AG20443 (cell line): ENCODE measurements around the gene ERMP1.
"Not testable (repeated sequence)": the region's sequence is repeated elsewhere in the genome, so short reads cannot be mapped to it uniquely, and the experiment has no call there.

ENCODE experiments used
- DNase-seq: peaks from one replicate; pipeline ENCODE4 v3.0.0; 2012; ENCODE audit warnings: low spot score, mixed read lengths

The ERMP1 gene, protein sequence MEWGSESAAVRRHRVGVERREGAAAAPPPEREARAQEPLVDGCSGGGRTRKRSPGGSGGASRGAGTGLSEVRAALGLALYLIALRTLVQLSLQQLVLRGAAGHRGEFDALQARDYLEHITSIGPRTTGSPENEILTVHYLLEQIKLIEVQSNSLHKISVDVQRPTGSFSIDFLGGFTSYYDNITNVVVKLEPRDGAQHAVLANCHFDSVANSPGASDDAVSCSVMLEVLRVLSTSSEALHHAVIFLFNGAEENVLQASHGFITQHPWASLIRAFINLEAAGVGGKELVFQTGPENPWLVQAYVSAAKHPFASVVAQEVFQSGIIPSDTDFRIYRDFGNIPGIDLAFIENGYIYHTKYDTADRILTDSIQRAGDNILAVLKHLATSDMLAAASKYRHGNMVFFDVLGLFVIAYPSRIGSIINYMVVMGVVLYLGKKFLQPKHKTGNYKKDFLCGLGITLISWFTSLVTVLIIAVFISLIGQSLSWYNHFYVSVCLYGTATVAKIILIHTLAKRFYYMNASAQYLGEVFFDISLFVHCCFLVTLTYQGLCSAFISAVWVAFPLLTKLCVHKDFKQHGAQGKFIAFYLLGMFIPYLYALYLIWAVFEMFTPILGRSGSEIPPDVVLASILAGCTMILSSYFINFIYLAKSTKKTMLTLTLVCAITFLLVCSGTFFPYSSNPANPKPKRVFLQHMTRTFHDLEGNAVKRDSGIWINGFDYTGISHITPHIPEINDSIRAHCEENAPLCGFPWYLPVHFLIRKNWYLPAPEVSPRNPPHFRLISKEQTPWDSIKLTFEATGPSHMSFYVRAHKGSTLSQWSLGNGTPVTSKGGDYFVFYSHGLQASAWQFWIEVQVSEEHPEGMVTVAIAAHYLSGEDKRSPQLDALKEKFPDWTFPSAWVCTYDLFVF

GRCh38 chr9:5832538-5833529, at the start of gene ERMP1:
Gene ERMP1 (minus strand): TSS chr9:5833117. CDS start chr9:5833027, 90 bp downstream.
- DNase-seq: peak; percentile 94

GRCh38 chr9:5882244-5883012, 49.5 kb upstream of the ERMP1 start:
- DNase-seq: not testable (repeated sequence)

GRCh38 chr9:5879419-5880181, 46.7 kb upstream of the ERMP1 start:
- peak; percentile 72 for DNase-seq

DNA sequence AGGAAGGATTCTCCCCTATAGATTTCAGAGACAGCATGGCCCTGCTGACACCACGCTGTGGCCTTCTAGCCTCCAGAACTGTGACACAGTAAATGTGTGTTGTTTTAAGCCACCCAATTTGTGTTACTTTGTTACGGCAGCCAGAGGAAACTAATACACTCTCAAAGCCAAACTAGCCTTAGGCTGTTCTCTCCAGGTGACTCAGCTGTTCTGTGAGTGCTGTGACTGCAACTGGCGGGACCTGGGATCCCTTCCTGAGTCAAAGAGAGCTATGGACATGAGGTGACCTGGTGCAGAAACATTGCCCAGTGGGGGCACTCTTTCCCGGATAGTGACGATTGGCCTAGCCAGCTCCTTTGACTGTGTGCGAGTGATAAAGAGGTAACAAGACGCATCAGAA, 43.8 kb upstream of the ERMP1 start:
- DNase-seq: no peak

GRCh38 chr9:5876026-5876425, 43.1 kb upstream of the ERMP1 start:
- no peak for DNase-seq

DNA sequence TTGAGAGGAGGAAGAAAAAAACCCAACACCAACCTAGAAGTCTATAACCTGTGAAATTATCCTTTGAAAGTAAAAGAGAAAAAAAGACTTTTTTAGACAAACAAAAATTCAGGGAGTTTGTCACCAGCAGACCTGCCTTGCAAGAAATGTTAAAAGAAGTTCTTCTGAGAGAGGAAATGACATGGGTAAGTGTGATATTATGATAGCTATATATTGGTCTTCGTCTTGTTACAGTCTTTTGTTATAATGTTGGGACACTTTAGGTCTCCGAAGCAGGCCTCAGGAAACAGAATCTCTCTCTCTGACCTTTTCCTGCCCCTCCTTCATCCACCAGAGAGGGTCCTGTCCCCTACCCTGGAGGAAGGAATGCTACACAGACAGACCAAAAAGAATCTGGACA, 41.1 kb upstream of the ERMP1 start:
- no peak for DNase-seq

- no peak for DNase-seq
Measured at GRCh38 chr9:5873439-5873838, 40.5 kb upstream of the ERMP1 start.

GRCh38 chr9:5872511-5872910, 39.6 kb upstream of the ERMP1 start:
- no peak for DNase-seq

GRCh38 chr9:5871785-5872184, 38.9 kb upstream of the ERMP1 start:
- no peak for DNase-seq

DNA sequence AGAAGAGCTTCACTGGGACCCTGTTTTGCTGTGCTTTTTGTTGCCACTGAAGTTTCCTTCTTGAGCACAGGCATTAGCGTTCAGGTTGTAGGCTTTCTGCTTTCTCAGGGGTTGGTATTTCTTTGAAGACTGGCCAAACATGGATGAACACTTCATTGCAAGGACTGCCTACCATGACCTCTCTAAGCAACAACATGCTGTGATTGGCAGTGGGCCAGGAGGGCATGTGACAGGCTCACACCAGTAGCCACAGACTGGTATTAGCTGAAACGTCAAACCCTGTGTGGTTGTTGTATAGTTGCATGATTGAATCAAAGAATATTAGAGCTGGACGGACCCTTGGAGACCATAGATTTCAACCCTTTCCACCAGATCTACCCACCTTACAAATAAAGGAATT, 37.8 kb upstream of the ERMP1 start:
- no peak for DNase-seq

- DNase-seq: no peak
Measured at GRCh38 chr9:5870020-5870339, 37.1 kb upstream of the ERMP1 start.

DNA sequence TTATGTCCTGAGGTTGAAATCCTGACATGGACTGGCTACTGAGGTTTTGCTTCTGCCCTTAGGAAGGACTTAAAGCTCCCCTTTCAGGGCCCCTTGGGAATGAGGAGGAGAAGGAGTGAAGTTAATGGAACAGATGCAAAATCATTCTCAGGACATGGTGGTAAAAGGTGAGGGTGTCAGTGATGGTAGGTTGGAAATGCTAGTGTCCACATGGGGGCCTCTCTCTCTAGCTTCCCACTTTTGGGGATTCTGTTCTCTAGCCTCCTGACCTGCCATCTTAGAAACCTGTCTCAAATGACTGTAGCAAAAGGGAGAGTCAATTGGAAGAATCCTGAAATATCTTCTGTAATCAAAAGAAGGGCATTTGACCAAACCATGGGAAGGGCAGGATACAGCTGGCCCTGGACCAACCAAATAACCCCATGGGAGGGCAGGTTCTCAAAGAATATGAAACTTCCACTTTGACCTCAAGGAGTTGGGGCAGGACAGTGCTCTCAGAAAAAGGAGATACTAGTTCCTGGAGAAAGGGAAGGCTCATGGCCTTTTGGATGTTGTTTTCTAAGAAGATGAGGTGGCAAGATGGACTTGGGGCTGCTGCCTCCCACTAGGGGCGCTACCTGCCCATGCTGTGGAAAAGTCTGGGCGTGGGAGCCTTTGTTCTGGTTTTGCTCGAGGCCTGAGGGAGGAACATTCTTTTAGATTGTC, 36.5 kb upstream of the ERMP1 start:
- DNase-seq: no peak

GRCh38 chr9:5868235-5868634, 35.3 kb upstream of the ERMP1 start:
- DNase-seq: no peak

- DNase-seq: no peak
Measured at GRCh38 chr9:5866685-5867084, 33.8 kb upstream of the ERMP1 start.

DNA sequence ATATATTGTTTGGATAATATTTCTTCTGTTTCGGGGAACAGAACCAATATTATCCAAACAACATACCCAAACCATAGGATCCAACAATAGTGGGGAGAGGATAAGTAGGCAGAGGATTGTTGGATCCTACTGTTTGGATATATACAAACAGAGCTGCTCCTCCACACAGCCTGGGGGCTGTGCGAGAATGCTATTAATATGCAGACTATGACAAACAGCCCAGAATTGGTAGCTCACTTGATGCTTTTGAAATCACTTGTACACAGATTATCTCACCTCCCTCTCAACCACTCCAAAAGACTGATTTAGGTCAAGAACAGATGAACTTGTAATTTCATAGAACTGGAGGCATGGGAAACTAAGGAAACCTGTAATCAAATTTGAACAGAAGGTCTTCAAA, 33.4 kb upstream of the ERMP1 start:
- DNase-seq: no peak

GRCh38 chr9:5864446-5864845, 31.5 kb upstream of the ERMP1 start:
- DNase-seq: no peak

DNA sequence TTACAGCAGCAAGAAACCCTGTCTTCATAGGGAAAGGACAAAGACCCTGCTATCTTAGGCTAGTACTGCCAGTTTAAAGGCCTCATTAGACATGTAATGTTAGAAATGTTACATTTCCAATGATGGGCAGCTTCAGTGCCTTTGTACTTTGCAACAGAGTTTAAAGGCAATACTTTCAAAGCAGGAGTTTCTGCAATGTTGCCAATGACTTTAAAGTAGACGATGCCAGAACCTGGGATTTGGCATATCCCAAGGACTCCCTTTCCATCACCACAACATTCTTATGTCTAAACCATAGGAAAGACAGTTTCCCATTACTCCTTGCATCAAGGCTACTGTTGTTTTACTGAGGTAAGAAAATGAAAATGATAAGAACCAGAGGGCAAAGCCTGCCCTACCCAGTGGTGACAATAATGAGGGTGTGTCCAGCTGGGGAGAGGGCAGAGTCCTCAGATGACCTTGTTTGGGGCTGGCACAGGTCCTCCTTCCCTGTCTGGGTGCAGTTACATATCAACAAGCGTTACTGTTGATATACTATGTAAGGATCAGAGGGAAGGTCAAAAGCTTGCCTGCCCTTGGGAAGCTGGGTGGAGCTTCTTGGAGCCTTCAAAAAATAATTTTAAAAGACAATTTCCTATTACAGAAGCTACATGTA, 30.3 kb upstream of the ERMP1 start:
- no peak for DNase-seq

DNA sequence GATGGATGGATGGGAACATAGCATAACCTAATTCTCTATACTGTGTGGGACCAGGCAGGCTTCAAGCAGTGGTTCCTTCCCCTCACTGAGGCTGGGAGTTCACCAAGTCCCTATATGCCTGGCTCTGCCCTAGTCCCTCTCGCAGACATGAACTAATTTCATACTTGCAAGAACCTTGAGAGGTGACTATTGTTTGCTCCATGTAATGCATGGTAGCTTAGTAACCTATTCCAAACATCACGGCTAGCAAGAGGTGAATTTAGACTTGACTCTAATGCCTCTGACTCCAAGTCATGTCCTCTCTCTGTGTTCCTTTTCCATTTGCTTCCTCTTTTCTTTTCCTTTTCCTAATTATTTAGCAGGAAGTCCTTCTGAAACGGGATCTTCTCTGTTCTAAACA, 25.9 kb upstream of the ERMP1 start:
- DNase-seq: no peak

- DNase-seq: no peak
Measured at GRCh38 chr9:5857928-5858327, 25.0 kb upstream of the ERMP1 start.
